T-helper 2 cell treated with Interferon-gamma antibody and Interleukin-4, amounts not matched to agents 100 ng/mL and 5 ng/mL, for 36 hours (primary cell): ENCODE data around the gene ZFAND3. TPM values are rescaled to one million over a fixed set of nuclear protein-coding genes. Genes with fewer than 3 reads are reported as not detected.

Experiments used
- total RNA-seq: library from RNA; stranded (reverse); gene quantifications from 2 replicates; pipeline ENCODE4 v1.2.3, GENCODE V29; 2022

ZFAND3 gene
- total RNA-seq, 1 donor from 2014 or later, result 38.3 TPM

Other genes with a start within 250 kb of the ZFAND3 start
- gene MDGA1, start 121.8 kb upstream of the ZFAND3 start, total RNA-seq, result 12.5 and 14.2 TPM in 2 replicates